Measurements from ENCODE around the gene TRPV3. TPM values are rescaled to one million over a fixed set of nuclear protein-coding genes. Genes with fewer than 3 reads are reported as not detected.
A peak's percentile ranks its signal among the peaks of the same experiment; 100 is the strongest.

Gene TRPV3
- total and polyA plus RNA-seq, 7 experiments from 2014 or later = 0.15 to 0.64 (median 0.48) TPM; not detected in 4

GRCh38 chr17:3596804-3597464 is 39.3 kb upstream of the TRPV3 start:
- Histone ChIP-seq H3K4me1 (ENCODE audit: control insufficient read depth in 2 of 2, insufficient read depth in 2 of 2, low read length in 2 of 2) (no peaks in the 10 kb centered on the region), H3K27ac (ENCODE audit: low read depth, low read length) (no peak overlapping the region), H3K9me3 (ENCODE audit: control insufficient read depth in 2 of 3, low read length in 3 of 3) (no peaks in the 10 kb centered on the region), H3K27me3 (ENCODE audit: control insufficient read depth in 2 of 2, insufficient read depth in 2 of 2, low read length in 2 of 2) (no peaks in the 10 kb centered on the region), H3K4me3 (ENCODE audit: low read length) (no peak overlapping the region), H3K36me3 (ENCODE audit: control insufficient read depth in 2 of 3, insufficient read depth in 3 of 3, low read length in 3 of 3) (peaks cover 0 to 1% (median 0%) of the 10 kb centered on the region in 3 experiments)
- no peak overlapping the region for H3K27ac Mint-ChIP-seq
- ChIA-PET CTCF (no interaction called here), POLR2A (no interaction called here)
- H3K36me3 Mint-ChIP-seq = peaks cover 0 to 1% (median 0%) of the 10 kb centered on the region in 5 donors
- H3K27me3 Mint-ChIP-seq = no peaks in the 10 kb centered on the region
- intact Hi-C loops (cut with micrococcal nuclease) = no loop called here
- H3K9me3 Mint-ChIP-seq = no peaks in the 10 kb centered on the region
- no peak for ATAC-seq
- no peak for DNase-seq
- peaks cover 0 to 1% (median 0%) of the 10 kb centered on the region in 7 donors for H3K4me1 Mint-ChIP-seq
- no peak overlapping the region for H3K4me3 Mint-ChIP-seq

GRCh38 chr17:3594976-3595375 is 37.4 kb upstream of the TRPV3 start:
- no peaks in the 10 kb centered on the region for H3K9me3 ChIP-seq (ENCODE audit: control insufficient read depth in 2 of 3, low read length in 3 of 3)
- no peaks in the 10 kb centered on the region for H3K27me3 ChIP-seq (ENCODE audit: control insufficient read depth in 2 of 2, insufficient read depth in 2 of 2, low read length in 2 of 2)
- peaks cover 0 to 14% (median 1%) of the 10 kb centered on the region in 5 donors for H3K36me3 Mint-ChIP-seq
- peaks cover 0 to 21% (median 0%) of the 10 kb centered on the region in 3 experiments for H3K36me3 ChIP-seq (ENCODE audit: control insufficient read depth in 2 of 3, insufficient read depth in 3 of 3, low read length in 3 of 3)
- DNase-seq (no peak), ATAC-seq (no peak)
- intact Hi-C loops (cut with micrococcal nuclease) = no loop called here
- H3K9me3 Mint-ChIP-seq = no peaks in the 10 kb centered on the region
- CTCF ChIA-PET = no interaction called here
- H3K27ac Mint-ChIP-seq = no peak overlapping the region
- POLR2A ChIA-PET = no interaction called here
- no peak overlapping the region for H3K4me3 Mint-ChIP-seq
- no peaks in the 10 kb centered on the region for H3K27me3 Mint-ChIP-seq
- H3K27ac ChIP-seq (ENCODE audit: low read depth, low read length) = no peak overlapping the region
- H3K4me3 ChIP-seq (ENCODE audit: low read length) = no peak overlapping the region
- no peaks in the 10 kb centered on the region for H3K4me1 Mint-ChIP-seq
- H3K4me1 ChIP-seq (ENCODE audit: control insufficient read depth in 2 of 2, insufficient read depth in 2 of 2, low read length in 2 of 2) = no peaks in the 10 kb centered on the region

- no peaks in the 10 kb centered on the region for H3K9me3 Mint-ChIP-seq
- CTCF ChIA-PET = no interaction called here
- intact Hi-C loops (cut with micrococcal nuclease) = no loop called here
- Histone ChIP-seq H3K27ac (ENCODE audit: low read depth, low read length) (no peak overlapping the region), H3K9me3 (ENCODE audit: control insufficient read depth in 2 of 3, low read length in 3 of 3) (no peaks in the 10 kb centered on the region), H3K27me3 (ENCODE audit: control insufficient read depth in 2 of 2, insufficient read depth in 2 of 2, low read length in 2 of 2) (no peaks in the 10 kb centered on the region), H3K36me3 (ENCODE audit: control insufficient read depth in 2 of 3, insufficient read depth in 3 of 3, low read length in 3 of 3) (peaks cover 0 to 28% (median 0%) of the 10 kb centered on the region in 3 experiments), H3K4me3 (ENCODE audit: low read length) (no peak overlapping the region), H3K4me1 (ENCODE audit: control insufficient read depth in 2 of 2, insufficient read depth in 2 of 2, low read length in 2 of 2) (no peaks in the 10 kb centered on the region)
- ATAC-seq = no peak
- no peaks in the 10 kb centered on the region for H3K4me1 Mint-ChIP-seq
- H3K4me3 Mint-ChIP-seq = no peak overlapping the region
- H3K27ac Mint-ChIP-seq = peak overlapping the region in 1 of 9 donors; percentile 28
- no peak for DNase-seq
- no peaks in the 10 kb centered on the region for H3K27me3 Mint-ChIP-seq
- H3K36me3 Mint-ChIP-seq = peaks cover 0 to 22% (median 5%) of the 10 kb centered on the region in 5 donors
- POLR2A ChIA-PET = no interaction called here
Measured at GRCh38 chr17:3594051-3594800, 36.6 kb upstream of the TRPV3 start.

GRCh38 chr17:3593384-3593783 is 35.8 kb upstream of the TRPV3 start:
- H3K4me1 Mint-ChIP-seq = no peaks in the 10 kb centered on the region
- Histone ChIP-seq H3K4me3 (ENCODE audit: low read length) (no peak overlapping the region), H3K27ac (ENCODE audit: low read depth, low read length) (no peak overlapping the region), H3K9me3 (ENCODE audit: control insufficient read depth in 2 of 3, low read length in 3 of 3) (no peaks in the 10 kb centered on the region), H3K27me3 (ENCODE audit: control insufficient read depth in 2 of 2, insufficient read depth in 2 of 2, low read length in 2 of 2) (no peaks in the 10 kb centered on the region), H3K4me1 (ENCODE audit: control insufficient read depth in 2 of 2, insufficient read depth in 2 of 2, low read length in 2 of 2) (no peaks in the 10 kb centered on the region), H3K36me3 (ENCODE audit: control insufficient read depth in 2 of 3, insufficient read depth in 3 of 3, low read length in 3 of 3) (peaks cover 0 to 29% (median 0%) of the 10 kb centered on the region in 3 experiments)
- ChIA-PET POLR2A (no interaction called here), CTCF (no interaction called here)
- no peak for DNase-seq
- intact Hi-C loops (cut with micrococcal nuclease) = no loop called here
- peaks cover 0 to 25% (median 5%) of the 10 kb centered on the region in 5 donors for H3K36me3 Mint-ChIP-seq
- H3K27me3 Mint-ChIP-seq = no peaks in the 10 kb centered on the region
- no peak for ATAC-seq
- no peaks in the 10 kb centered on the region for H3K9me3 Mint-ChIP-seq
- no peak overlapping the region for H3K4me3 Mint-ChIP-seq
- peak overlapping the region in 1 of 9 donors; percentile 72 for H3K27ac Mint-ChIP-seq

- POLR2A ChIA-PET = no interaction called here
- Histone ChIP-seq H3K4me1 (ENCODE audit: control insufficient read depth in 2 of 2, insufficient read depth in 2 of 2, low read length in 2 of 2) (no peaks in the 10 kb centered on the region), H3K9me3 (ENCODE audit: control insufficient read depth in 2 of 3, low read length in 3 of 3) (no peaks in the 10 kb centered on the region), H3K36me3 (ENCODE audit: control insufficient read depth in 2 of 3, insufficient read depth in 3 of 3, low read length in 3 of 3) (peaks cover 0 to 35% (median 0%) of the 10 kb centered on the region in 3 experiments), H3K27ac (ENCODE audit: low read depth, low read length) (no peak overlapping the region), H3K27me3 (ENCODE audit: control insufficient read depth in 2 of 2, insufficient read depth in 2 of 2, low read length in 2 of 2) (no peaks in the 10 kb centered on the region), H3K4me3 (ENCODE audit: low read length) (no peak overlapping the region)
- Mint-ChIP-seq H3K27me3 (no peaks in the 10 kb centered on the region), H3K9me3 (no peaks in the 10 kb centered on the region), H3K27ac (no peak overlapping the region), H3K4me3 (no peak overlapping the region), H3K4me1 (no peaks in the 10 kb centered on the region), H3K36me3 (peaks cover 0 to 30% (median 5%) of the 10 kb centered on the region in 5 donors)
- CTCF ChIA-PET = no interaction called here
- no peak for DNase-seq
- intact Hi-C loops (cut with micrococcal nuclease) = no loop called here
- no peak for ATAC-seq
Measured at GRCh38 chr17:3592216-3592860, 34.7 kb upstream of the TRPV3 start.

- Mint-ChIP-seq H3K27me3 (no peaks in the 10 kb centered on the region), H3K4me1 (peaks cover 0 to 2% (median 0%) of the 10 kb centered on the region in 7 donors), H3K4me3 (no peak overlapping the region), H3K27ac (no peak overlapping the region), H3K9me3 (no peaks in the 10 kb centered on the region), H3K36me3 (peaks cover 0 to 38% (median 5%) of the 10 kb centered on the region in 5 donors)
- ChIA-PET POLR2A (no interaction called here), CTCF (no interaction called here)
- DNase-seq (no peak), ATAC-seq (no peak)
- intact Hi-C loops (cut with micrococcal nuclease) = no loop called here
- Histone ChIP-seq H3K27me3 (ENCODE audit: control insufficient read depth in 2 of 2, insufficient read depth in 2 of 2, low read length in 2 of 2) (no peaks in the 10 kb centered on the region), H3K27ac (ENCODE audit: low read depth, low read length) (no peak overlapping the region), H3K36me3 (ENCODE audit: control insufficient read depth in 2 of 3, insufficient read depth in 3 of 3, low read length in 3 of 3) (peaks cover 0 to 43% (median 0%) of the 10 kb centered on the region in 3 experiments), H3K9me3 (ENCODE audit: control insufficient read depth in 2 of 3, low read length in 3 of 3) (no peaks in the 10 kb centered on the region), H3K4me3 (ENCODE audit: low read length) (no peak overlapping the region), H3K4me1 (ENCODE audit: control insufficient read depth in 2 of 2, insufficient read depth in 2 of 2, low read length in 2 of 2) (no peaks in the 10 kb centered on the region)
Measured at GRCh38 chr17:3590768-3591167, 33.2 kb upstream of the TRPV3 start.
